Body of pancreas (tissue), 4 donors: Measurements from ENCODE around the gene CA4. TPM values are rescaled to one million over a fixed set of nuclear protein-coding genes. Genes with fewer than 3 reads are reported as not detected.
"Not testable (repeated sequence)": the region's sequence is repeated elsewhere in the genome, so short reads cannot be mapped to it uniquely, and the experiment has no call there.

ENCODE experiments used
- ATAC-seq: fragments of 150-250 bp; one replicate; pipeline ENCODE4 v1.9.1; 2016
- DNase-seq, 4 donors: peaks; one replicate each; pipeline ENCODE4 v3.0.0-alpha.2; 2019
- H3K27ac ChIP-seq, 4 donors: fragments of 200-600 bp; sonication (generic); 1 replicate in 3 of 4; 2 replicates in 1 of 4; pipeline versions ENCODE4 v1.5.1 to v1.6.1; 2016 to 2019; ENCODE audit warnings: mild to moderate bottlenecking in 1 of 4, mixed read lengths in 1 of 4, moderate library complexity in 1 of 4
- H3K27me3 ChIP-seq, 2 donors: fragments of 200-600 bp; sonication (generic); one replicate each; pipeline ENCODE4 v1.6.0; 2016; ENCODE audit warnings: mild to moderate bottlenecking in 1 of 2
- H3K36me3 ChIP-seq, 2 donors: fragments of 200-600 bp; sonication (generic); replicated peaks in 1 of 2; 2 replicates each; pipeline ENCODE4 v1.5.1; 2016; ENCODE audit warnings: low read depth in 2 of 2; ENCODE audit not compliant: insufficient read depth in 1 of 2
- H3K4me1 ChIP-seq: fragments of 200-600 bp; sonication (generic); one replicate; pipeline ENCODE4 v1.6.0; 2016
- H3K4me3 ChIP-seq, 2 donors: fragments of 200-600 bp; sonication (generic); 1 replicate in 1 of 2; 2 replicates in 1 of 2; pipeline ENCODE4 v1.5.1; 2016 to 2019
- H3K9me3 ChIP-seq, 3 donors: fragments of 200-600 bp; sonication (generic); 1 replicate in 2 of 3; 2 replicates in 1 of 3; pipeline ENCODE4 v1.5.1; 2016
- POLR2A ChIP-seq, 3 donors: fragments of 450-650 bp; IDR thresholded peaks; one replicate each; pipeline ENCODE4 v1.6.1; 2016; ENCODE audit warnings: antibody characterized with exemption in 3 of 3, mild to moderate bottlenecking in 2 of 3
- WGBS, 2 donors: methylation state at CpG; one replicate each; pipeline ENCODE4 v1.1.5; 2017; 5-methylcytosine and 5-hydroxymethylcytosine counted together
- intact Hi-C: fragments of 100-400 bp; cut with DNase I; formaldehyde crosslinking; loops from one replicate; pipeline ENCODE4 v1.15.1; 2023
- total RNA-seq, 2 donors: library from RNA; depleted of rRNA; stranded (reverse); fragments of >200 nt; gene quantifications; one replicate each; pipeline ENCODE4 v1.1.0, GENCODE V29; 2016
- TF ChIP-seq, protein P1 (sequence below), 7 experiments: fragments of 450-650 bp in 4 of 7; fragments of 200-600 bp in 3 of 7; sonication (generic) in 3 of 7; IDR thresholded peaks; one replicate each; pipeline ENCODE4 v1.5.1; 2016 to 2019; ENCODE audit warnings: antibody characterized with exemption in 7 of 7

CA4 gene
- total RNA-seq, 2 donors from 2014 or later, result 6.2 to 18.8 TPM

DNA sequence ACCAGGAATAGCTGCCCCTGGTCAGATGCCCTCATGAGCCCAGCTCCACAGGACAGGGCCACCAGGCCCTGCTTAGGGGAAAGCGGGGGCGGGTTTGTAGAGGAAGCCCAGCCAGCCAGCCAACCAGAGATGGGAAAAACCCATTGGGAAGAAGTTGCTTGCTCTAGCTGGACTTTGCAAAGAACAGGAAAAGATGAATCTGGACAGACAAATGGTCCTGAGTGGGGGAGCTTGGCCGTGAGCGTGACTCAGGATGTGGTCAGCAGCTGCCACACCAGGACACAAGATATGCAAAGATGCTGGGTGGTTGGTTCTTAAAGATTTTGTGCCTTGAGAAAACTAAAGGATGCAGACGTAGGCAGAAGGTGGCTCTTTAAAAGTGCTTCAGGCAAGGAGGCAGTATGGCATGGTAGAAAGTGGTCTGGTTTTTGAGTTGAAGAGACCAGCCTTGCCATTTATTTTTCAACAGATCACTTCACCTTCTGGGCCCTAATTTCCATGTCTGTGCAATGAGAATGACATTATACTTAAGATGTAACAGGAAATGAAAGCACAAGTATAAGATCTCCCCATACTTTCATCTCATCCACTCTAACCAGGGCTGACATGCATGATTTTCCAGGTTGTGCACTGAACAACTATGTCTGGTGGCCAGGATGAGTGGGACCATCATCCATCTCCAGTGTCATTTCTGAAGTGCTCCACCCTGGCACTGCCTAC lies 43.3 kb upstream of the CA4 start:
- Histone ChIP-seq H3K27me3 (no peaks in the 10 kb centered on the region), H3K4me1 (no peaks in the 10 kb centered on the region), H3K27ac (no peak overlapping the region), H3K4me3 (no peak overlapping the region), H3K9me3 (no peaks in the 10 kb centered on the region), H3K36me3 (no peaks in the 10 kb centered on the region)
- no peak for DNase-seq
- TF ChIP-seq, protein P1, sequence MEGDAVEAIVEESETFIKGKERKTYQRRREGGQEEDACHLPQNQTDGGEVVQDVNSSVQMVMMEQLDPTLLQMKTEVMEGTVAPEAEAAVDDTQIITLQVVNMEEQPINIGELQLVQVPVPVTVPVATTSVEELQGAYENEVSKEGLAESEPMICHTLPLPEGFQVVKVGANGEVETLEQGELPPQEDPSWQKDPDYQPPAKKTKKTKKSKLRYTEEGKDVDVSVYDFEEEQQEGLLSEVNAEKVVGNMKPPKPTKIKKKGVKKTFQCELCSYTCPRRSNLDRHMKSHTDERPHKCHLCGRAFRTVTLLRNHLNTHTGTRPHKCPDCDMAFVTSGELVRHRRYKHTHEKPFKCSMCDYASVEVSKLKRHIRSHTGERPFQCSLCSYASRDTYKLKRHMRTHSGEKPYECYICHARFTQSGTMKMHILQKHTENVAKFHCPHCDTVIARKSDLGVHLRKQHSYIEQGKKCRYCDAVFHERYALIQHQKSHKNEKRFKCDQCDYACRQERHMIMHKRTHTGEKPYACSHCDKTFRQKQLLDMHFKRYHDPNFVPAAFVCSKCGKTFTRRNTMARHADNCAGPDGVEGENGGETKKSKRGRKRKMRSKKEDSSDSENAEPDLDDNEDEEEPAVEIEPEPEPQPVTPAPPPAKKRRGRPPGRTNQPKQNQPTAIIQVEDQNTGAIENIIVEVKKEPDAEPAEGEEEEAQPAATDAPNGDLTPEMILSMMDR (IDR thresholded peaks at IDR 0.05), result no peak
- 88 to 97% methylated on average over 5 of the region's 5 CpGs for WGBS, 2 donors
- ATAC-seq, result no peak
- intact Hi-C loops, result loop anchor here (10.0 kb wide), 1 partner anchor 318 kb away; the partner anchor contains the start of gene CHCT1

DNA sequence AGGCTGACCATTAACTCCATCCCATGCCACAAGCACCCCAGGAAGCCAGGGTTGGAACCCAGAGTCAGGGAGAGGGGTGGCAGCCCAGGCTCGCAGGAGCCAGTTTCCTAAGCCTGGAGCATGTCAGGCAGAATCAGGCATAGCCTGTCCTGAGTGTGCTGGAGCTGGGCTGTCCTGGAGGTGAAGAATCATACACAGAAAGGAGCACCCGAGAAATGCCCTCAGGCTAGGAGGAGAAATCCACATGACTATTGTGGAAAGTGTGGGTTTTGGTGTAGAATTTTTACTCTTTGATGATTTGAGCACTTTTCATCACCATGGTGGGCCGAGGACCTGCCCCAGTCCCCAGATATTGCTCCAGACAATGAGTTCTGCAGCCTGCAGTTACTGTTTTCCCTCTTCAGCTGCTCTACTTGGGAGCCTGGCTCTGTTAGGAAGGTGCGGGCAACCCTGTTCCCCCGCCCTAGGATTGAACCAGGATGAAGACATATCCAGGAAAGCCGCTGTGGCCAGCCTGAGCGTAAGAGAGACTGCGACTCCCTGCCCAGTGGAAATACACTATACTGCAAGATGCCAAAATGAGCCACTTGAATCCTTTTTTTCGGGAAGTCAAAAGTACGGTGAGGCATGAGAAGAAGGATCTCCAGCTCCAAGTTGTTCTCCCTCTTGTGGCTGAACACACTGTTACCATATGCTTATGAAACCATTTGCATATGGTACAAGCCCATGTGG lies 42.1 kb upstream of the CA4 start:
- H3K27me3 ChIP-seq, result no peaks in the 10 kb centered on the region
- WGBS, 2 donors, result 76 to 84% methylated on average over 10 of the region's 10 CpGs
- H3K4me1 ChIP-seq, result no peaks in the 10 kb centered on the region
- H3K4me3 ChIP-seq, result no peak overlapping the region
- no peak overlapping the region for H3K27ac ChIP-seq
- no peak for DNase-seq
- TF ChIP-seq, protein P1 (IDR thresholded peaks at IDR 0.05), result no peak
- TF ChIP-seq POLR2A (IDR thresholded peaks at IDR 0.05), result no peak
- ATAC-seq, result no peak
- no peaks in the 10 kb centered on the region for H3K36me3 ChIP-seq
- intact Hi-C loops, result loop anchor here (10.0 kb wide), 1 partner anchor 317 kb away; the partner anchor contains the start of gene CHCT1
- no peaks in the 10 kb centered on the region for H3K9me3 ChIP-seq

DNA sequence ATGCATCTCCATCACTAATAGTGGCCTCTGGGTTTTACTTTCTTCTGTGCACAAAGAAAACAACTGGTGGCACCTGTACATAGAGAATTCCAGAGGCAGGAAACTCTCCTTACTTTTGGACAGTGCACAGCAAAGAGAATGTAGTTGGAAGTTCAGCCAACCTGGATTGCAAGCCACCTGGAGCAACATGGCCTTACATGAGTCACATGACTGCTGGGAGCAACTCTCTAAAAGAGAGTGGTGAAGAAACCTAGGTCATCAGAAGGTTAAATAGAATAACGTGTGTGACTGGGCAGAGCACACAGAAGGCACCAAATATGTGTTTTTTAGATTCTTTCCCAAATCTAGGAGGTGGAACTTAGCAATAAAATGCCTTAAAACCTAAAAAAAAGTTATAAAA lies 41.5 kb upstream of the CA4 start:
- not testable (repeated sequence) for H3K36me3 ChIP-seq, H3K27ac ChIP-seq, H3K9me3 ChIP-seq, H3K4me3 ChIP-seq, H3K27me3 ChIP-seq, H3K4me1 ChIP-seq, DNase-seq, ATAC-seq
- whole genome bisulfite sequencing, 2 donors, result 26 to 50% methylated on average over 1 of the region's 1 CpG
- intact Hi-C loops, result loop anchor here (10.0 kb wide), 1 partner anchor 316 kb away; the partner anchor contains the start of gene CHCT1

DNA sequence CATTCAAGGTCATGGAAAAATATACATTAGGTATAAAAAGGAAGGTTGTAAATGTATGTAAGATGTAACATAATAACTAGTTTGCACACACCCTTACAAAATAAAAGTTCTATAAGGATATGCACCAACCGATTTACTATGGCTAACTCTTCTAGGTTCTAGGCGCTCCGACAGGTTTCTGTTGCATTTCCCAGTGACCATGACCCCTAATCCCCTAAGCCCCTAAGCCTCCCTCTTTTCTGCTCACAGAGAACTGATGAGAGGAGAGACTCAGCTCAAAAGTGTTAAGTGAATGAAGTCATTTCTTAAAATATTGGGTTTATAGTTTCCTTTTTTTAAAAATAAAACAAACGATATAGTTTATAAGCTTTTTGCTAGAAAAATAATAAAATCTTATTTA lies 41.1 kb upstream of the CA4 start:
- no peak overlapping the region for H3K4me3 ChIP-seq
- no peaks in the 10 kb centered on the region for H3K36me3 ChIP-seq
- no peak for ATAC-seq
- H3K9me3 ChIP-seq, result no peaks in the 10 kb centered on the region
- H3K4me1 ChIP-seq, result no peaks in the 10 kb centered on the region
- H3K27me3 ChIP-seq, result no peaks in the 10 kb centered on the region
- WGBS, 2 donors, result 80 to 84% methylated on average over 4 of the region's 4 CpGs
- H3K27ac ChIP-seq, result no peak overlapping the region
- intact Hi-C loops, result loop anchor here (10.0 kb wide), 1 partner anchor 316 kb away; the partner anchor contains the start of gene CHCT1
- no peak for TF ChIP-seq POLR2A (IDR thresholded peaks at IDR 0.05)
- TF ChIP-seq, protein P1 (IDR thresholded peaks at IDR 0.05), result no peak
- DNase-seq, result no peak

DNA sequence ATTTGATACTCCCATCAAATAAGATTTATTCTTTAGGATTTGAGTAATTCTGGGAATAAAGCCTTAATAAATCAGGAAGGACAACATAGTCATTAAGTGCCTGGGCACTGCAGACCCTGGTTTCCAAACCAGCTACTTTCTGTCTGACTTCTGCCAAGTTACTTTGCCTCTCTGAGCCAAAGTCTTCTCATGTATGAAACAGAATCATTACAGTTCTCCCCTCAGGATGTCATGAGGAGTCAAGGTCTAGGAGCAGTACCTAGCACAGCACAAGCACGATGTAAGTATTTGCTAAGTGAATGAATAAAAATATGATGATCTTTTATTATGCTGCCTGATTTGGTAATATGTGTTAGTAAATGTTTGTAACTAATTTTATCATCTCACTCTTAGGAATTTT lies 40.6 kb upstream of the CA4 start:
- 71 to 75% methylated on average over 1 of the region's 1 CpG for WGBS, 2 donors
- Histone ChIP-seq H3K9me3 (no peaks in the 10 kb centered on the region), H3K36me3 (no peaks in the 10 kb centered on the region), H3K4me3 (no peak overlapping the region), H3K27me3 (no peaks in the 10 kb centered on the region), H3K27ac (no peak overlapping the region), H3K4me1 (no peaks in the 10 kb centered on the region)
- intact Hi-C loops, result loop anchor here (10.0 kb wide), 1 partner anchor 316 kb away; the partner anchor contains the start of gene CHCT1
- ATAC-seq (no peak), DNase-seq (no peak)
- TF ChIP-seq, protein P1 (IDR thresholded peaks at IDR 0.05), result no peak
- TF ChIP-seq POLR2A (IDR thresholded peaks at IDR 0.05), result no peak
